Fibroblast of skin of right quadriceps (primary cell): Measurements from ENCODE around the gene WFS1.
A peak's percentile ranks its signal among the peaks of the same experiment; 100 is the strongest.

ENCODE experiments used
- DNase-seq: peaks from one replicate; pipeline ENCODE4 v3.0.0-alpha.2; 2013

Gene WFS1, protein sequence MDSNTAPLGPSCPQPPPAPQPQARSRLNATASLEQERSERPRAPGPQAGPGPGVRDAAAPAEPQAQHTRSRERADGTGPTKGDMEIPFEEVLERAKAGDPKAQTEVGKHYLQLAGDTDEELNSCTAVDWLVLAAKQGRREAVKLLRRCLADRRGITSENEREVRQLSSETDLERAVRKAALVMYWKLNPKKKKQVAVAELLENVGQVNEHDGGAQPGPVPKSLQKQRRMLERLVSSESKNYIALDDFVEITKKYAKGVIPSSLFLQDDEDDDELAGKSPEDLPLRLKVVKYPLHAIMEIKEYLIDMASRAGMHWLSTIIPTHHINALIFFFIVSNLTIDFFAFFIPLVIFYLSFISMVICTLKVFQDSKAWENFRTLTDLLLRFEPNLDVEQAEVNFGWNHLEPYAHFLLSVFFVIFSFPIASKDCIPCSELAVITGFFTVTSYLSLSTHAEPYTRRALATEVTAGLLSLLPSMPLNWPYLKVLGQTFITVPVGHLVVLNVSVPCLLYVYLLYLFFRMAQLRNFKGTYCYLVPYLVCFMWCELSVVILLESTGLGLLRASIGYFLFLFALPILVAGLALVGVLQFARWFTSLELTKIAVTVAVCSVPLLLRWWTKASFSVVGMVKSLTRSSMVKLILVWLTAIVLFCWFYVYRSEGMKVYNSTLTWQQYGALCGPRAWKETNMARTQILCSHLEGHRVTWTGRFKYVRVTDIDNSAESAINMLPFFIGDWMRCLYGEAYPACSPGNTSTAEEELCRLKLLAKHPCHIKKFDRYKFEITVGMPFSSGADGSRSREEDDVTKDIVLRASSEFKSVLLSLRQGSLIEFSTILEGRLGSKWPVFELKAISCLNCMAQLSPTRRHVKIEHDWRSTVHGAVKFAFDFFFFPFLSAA

GRCh38 chr4:6269616-6270511 is at the start of gene WFS1:
Gene WFS1, plus strand, starts transcription at chr4:6269850. Its CDS starts 7,606 bp downstream, at chr4:6277456.
- DNase-seq: peak; percentile 98

DNA sequence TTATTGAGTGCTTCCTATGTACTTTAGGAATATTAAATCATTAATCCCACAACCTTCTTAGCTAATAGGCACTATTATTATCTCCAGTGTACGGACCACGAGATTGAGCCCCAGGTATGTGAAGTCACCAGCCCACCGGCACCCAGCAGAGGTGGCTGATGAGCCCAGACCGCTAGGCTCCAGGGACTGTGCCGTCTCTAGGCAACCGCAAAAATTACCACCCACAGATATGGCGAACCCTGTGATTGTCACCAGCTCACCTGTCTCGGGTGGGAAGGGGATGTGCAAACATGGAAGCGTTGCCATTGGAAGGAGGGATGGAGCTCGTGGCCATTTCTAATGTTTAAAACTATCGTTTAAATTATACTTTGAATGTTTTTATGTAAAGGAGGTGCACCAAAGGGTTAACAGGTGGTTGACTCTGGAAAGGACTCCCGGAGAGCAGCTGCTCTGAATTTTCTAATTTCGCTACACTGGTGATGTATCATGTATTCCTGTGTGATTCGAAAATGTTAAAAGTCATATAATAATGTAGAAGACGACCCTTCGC is 48.3 kb upstream of the WFS1 start:
- DNase-seq: no peak

DNA sequence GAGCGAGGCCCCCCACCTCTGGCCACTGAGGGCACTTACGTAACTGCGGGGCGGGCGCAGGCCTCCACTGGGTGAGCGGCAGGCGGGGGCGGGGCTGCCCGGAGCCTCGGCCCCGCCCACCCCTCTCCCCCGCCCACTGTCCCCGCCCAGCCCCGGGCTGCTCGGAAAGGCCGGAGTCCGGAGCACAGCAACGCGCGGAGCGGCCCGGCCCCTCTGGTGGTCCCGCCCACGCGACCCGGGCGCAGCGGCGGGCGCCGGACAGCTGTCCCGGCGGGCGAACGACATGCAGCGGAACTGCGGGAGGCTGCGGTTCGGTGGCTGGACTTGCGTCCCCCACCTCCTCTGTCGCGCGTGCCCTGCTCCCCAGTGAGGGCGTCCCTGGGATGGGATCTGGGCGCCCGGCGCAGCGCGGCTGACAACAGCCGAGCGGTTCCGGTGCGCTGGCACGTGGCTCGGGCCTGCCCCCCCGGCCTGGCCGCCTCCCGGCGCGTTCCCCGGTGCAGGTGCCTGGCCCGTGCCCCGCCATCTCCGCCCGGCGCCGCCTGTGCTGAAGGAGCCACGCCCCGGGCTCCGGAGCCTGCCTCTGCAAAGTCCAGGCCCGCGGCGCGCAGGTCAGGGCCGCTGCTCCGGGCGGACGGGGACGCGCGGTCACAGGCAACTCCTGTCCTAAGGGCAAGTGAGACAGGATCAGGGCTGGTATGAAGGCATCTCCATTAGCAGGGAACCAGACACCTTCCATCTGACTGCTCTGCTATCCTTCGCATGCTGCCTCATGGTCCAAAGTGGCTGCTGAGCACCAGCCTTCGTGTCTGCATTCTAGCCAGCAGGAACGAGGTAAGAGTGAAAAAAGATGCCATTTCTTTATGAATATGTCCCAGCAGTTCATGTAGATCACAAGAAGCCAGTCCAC is 47.5 kb upstream of the WFS1 start:
- peak; percentile 13 for DNase-seq

DNA sequence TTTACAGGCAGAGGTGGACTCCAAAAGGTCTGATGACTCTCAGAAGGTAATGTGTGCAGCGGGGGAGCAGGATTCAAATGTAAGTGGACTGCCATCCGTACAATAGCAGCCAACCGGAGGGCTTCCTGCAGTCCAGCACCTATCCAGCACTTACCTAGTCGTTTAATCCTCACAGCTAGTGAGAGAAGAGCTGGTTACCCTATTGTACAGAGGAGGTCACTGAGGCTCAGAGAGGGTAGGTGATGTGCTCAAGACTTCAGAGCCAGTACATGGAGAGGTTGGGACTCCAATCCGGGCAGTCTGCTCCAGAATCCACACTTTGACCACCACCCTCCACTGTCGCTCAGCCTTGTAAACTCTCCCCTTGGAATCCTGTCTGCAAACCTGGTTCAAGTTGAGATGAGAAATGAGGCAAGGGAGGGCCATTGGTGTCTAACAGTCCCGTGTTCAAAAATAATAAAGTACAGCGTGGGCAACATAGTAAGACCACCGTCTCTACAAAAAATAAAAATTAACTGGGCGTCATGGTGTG is 46.8 kb upstream of the WFS1 start:
- no peak for DNase-seq

DNA sequence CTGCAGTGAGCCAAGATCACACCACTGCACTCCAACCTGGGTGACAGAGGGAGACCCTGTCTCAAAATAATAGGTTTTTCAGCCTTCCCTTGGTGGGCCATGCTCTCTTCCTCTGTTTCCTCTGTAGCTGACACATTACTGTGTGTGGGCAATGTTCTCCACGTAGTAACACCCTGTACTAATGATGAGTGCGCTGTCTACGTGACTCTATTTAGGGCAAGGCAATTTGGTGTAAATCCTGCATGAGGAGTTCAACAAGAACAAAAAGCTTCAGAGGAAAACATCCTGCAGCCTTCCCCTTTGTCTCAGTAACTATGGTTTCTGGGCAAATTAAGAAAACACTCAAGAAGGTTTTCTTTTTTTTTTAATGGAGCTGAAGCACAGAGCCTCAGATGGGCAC is 44.9 kb upstream of the WFS1 start:
- DNase-seq: no peak

DNA sequence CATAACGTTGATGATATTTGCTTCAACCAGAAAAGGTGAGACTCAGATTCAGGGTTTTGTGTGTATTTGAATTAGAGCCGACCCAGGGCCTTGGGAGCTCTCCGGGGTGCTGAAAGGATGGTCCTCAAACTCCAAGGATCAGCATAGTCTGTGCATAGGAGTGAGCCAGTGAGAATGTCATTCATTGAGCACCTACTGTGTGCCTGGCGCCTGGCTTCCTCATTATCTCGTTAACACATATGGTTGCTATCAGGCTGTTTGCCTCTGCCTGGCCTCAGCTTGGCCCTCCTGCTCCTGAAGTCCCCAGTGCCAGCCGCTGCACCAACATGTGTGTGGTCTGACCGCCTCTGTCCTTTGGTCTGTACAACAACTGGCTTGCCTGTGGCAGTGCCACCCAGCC is 44.2 kb upstream of the WFS1 start:
- DNase-seq: no peak

DNA sequence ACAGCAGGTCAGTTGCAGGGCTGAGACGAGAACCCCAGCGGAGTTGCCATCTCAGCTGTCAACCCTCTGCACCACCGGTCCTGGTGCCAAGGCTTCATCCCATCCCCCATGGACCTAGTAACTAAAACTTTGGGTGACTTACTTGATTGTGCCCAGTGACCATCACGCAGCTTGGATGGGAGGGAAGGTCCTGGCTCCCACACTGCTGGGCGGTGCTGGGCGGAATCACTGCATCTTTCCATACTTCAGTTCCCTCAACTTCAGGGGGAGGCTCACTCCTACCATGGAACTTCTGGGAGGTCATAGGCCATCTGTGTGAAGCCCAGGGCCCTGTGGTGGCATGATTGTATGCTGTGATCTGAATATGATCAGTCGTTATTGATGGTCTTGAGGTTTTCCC is 43.1 kb upstream of the WFS1 start:
- DNase-seq: no peak

GRCh38 chr4:6227412-6228157 is 42.1 kb upstream of the WFS1 start:
- DNase-seq: no peak

GRCh38 chr4:6228158-6229067 is 41.2 kb upstream of the WFS1 start:
- DNase-seq: no peak

GRCh38 chr4:6229095-6229494 is 40.6 kb upstream of the WFS1 start:
- no peak for DNase-seq

DNA sequence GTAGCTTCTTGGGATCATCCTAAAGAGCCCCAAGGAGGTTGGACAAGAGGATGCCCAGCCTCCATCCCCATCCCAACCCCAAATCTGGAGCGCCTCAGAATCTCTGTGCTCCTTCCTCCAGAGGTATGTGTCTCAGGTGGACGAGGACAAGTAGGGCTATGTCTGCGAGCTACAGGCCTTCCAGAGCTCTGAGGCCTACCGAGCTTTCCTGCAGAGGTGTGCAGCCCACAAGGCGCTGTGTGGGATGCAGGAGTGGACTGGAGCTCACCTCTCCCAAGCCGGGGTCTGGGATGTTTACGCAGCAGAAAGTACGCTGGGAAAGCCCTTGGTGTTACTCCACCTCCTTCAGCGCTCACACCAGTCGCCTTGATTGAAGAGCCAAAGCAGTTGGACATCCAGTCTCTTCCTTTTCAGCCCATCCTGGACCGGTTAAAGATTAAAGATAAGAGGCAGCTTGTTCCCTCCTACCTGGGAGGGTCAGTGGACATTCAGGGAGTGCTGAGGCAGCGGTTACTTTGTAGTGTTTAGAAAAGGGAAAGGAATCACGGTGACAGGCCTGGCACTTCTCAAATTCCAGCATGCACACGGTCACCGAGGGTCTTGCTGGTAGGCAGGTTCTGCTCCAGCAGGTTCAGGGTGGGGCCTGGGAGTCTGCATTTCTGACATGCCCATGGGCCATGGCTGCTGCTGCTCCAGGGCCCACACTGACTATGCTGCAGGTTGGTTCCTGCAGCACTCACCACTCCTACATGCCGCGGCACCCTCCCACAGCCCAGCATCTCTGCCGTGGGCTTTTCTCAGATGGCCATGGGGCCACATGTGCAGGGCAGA is 39.8 kb upstream of the WFS1 start:
- no peak for DNase-seq

GRCh38 chr4:6230502-6230785 is 39.2 kb upstream of the WFS1 start:
- DNase-seq: no peak

DNA sequence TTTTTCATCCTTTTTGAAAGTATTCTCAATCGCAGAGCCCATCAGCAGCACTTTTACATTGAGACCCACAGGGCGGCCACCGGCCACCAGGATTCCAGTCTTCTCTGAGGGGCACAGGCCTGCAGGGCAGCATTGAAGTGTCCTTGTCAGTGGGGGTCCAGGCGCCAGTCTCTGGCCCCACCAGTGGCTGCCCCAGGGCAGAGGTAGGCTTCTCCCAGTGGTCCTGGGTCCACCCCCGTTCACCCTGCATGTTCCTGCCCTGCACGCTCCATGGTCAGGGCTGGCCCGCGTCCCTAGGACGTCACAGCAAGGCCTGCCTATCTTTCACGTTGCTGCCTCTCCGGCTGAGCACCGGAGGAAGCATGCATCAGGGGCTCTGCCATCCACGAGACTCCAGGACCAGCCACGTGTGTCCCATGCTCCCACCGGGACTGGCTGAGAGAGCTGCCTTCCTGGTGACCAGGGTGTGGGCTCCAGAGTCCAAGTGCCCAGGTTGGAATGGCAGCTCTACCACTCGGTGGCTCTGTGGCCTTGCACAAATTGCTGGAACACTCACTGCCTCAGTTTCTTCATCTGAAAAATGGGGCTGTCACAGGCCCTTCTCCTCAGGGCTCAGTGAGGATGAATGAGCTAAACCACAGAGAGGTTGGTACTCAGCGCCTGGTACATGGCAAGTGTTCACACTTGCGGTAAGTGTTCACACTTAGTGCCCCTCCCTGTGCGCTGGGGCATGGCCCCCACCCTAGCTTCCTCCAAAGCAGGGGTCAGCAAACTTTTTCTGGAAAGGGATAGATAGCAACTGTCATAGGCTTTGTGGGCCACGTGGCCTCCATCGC is 38.6 kb upstream of the WFS1 start:
- DNase-seq: no peak

- no peak for DNase-seq
Observed at GRCh38 chr4:6231663-6232165, 37.9 kb upstream of the WFS1 start.

- DNase-seq: no peak
Observed at GRCh38 chr4:6232836-6233785, 36.5 kb upstream of the WFS1 start.

DNA sequence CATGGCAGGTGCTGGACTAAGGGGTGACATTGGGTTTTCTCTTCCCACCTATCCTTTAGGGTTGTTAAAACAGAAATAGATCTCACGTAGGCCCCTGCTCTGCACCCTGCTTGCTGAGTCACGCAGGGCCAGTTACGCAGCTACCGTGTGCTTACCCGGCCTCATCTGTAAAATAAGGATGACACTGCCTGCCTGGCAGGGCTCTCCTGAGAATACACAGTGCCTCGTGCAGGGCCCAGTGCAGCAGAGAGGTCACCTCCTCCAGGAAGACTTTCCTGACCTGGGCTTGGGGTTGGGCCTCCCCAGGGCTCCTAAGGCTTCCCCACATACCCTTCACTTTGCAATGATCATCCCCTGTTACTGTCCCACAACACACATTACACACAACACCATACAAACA is 35.7 kb upstream of the WFS1 start:
- DNase-seq: no peak
